GM23338 (cell line): ENCODE data around the gene RCC2. TPM values are rescaled to one million over a fixed set of nuclear protein-coding genes. Genes with fewer than 3 reads are reported as not detected.

Source experiments
- ATAC-seq: fragments of 200-7000 bp; cut with Tn5 transposase; 3 replicates; pipeline ENCODE4 v1.9.1; 2020
- DNase-seq: peaks from one replicate; pipeline ENCODE4 v3.0.0-alpha.2; 2015; ENCODE audit warnings: low spot score
- H2AFZ ChIP-seq: fragments of 200-600 bp; sonication (generic); 2 replicates; pipeline ENCODE4 v1.8.0; 2016; ENCODE audit warnings: antibody characterized with exemption, mild to moderate bottlenecking, moderate library complexity
- H3F3A ChIP-seq: fragments of 200-600 bp; sonication (generic); replicated peaks from 2 replicates; pipeline ENCODE4 v1.8.0; 2017; ENCODE audit warnings: antibody characterized with exemption, mixed run types, low read depth
- H3K27ac ChIP-seq: fragments of 200-600 bp; sonication (generic); 2 replicates; pipeline ENCODE4 v1.6.1; 2016; ENCODE audit warnings: low read depth
- H3K27me3 ChIP-seq: fragments of 200-600 bp; sonication (generic); 2 replicates; pipeline ENCODE4 v1.8.0; 2016; ENCODE audit warnings: mild to moderate bottlenecking, mixed run types, moderate library complexity; ENCODE audit not compliant: insufficient read depth
- H3K36me3 ChIP-seq: fragments of 200-600 bp; sonication (generic); 2 replicates; pipeline ENCODE4 v1.8.0; 2016; ENCODE audit warnings: mild to moderate bottlenecking; ENCODE audit not compliant: insufficient read depth
- H3K4me1 ChIP-seq: fragments of 200-600 bp; sonication (generic); 2 replicates; pipeline ENCODE4 v1.8.0; 2016; ENCODE audit warnings: mild to moderate bottlenecking, moderate library complexity; ENCODE audit not compliant: insufficient read depth
- H3K4me2 ChIP-seq: fragments of 200-600 bp; sonication (generic); 2 replicates; pipeline ENCODE4 v1.7.1; 2017; ENCODE audit warnings: mixed run types
- H3K4me3 ChIP-seq: fragments of 200-600 bp; sonication (generic); 2 replicates; pipeline ENCODE4 v1.6.1; 2016; ENCODE audit warnings: mixed run types
- H3K79me2 ChIP-seq: fragments of 200-600 bp; sonication (generic); replicated peaks from 2 replicates; pipeline ENCODE4 v1.8.0; 2017; ENCODE audit warnings: mild to moderate bottlenecking; ENCODE audit not compliant: insufficient read depth
- H3K9me2 ChIP-seq: fragments of 200-600 bp; sonication (generic); 2 replicates; pipeline ENCODE4 v1.8.0; 2017; ENCODE audit not compliant: insufficient read depth
- H4K20me1 ChIP-seq: fragments of 200-600 bp; sonication (generic); replicated peaks from 2 replicates; pipeline ENCODE4 v1.8.0; 2017; ENCODE audit warnings: mild to moderate bottlenecking; ENCODE audit not compliant: insufficient read depth
- H3K27ac Mint-ChIP-seq: 2 replicates; pipeline ENCODE4 v1.8.0; 2020; ENCODE audit warnings: inconsistent platforms, mild to moderate bottlenecking, moderate library complexity, mixed read lengths
- H3K27me3 Mint-ChIP-seq: 3 replicates; pipeline ENCODE4 v1.8.0; 2022; ENCODE audit warnings: low read depth, mild to moderate bottlenecking, moderate library complexity, mixed read lengths, inconsistent platforms; ENCODE audit not compliant: insufficient read depth, poor library complexity
- H3K36me3 Mint-ChIP-seq: 3 replicates; pipeline ENCODE4 v1.8.0; 2021; ENCODE audit warnings: low read depth, mild to moderate bottlenecking, inconsistent platforms, moderate library complexity, mixed read lengths
- H3K4me1 Mint-ChIP-seq: 3 replicates; pipeline ENCODE4 v1.8.0; 2020; ENCODE audit warnings: mild to moderate bottlenecking, inconsistent platforms, mixed read lengths
- H3K4me3 Mint-ChIP-seq: 3 replicates; pipeline ENCODE4 v1.8.0; 2021; ENCODE audit warnings: moderate library complexity, mild to moderate bottlenecking, inconsistent platforms, mixed read lengths
- H3K9me3 Mint-ChIP-seq: 3 replicates; pipeline ENCODE4 v1.8.0; 2020; ENCODE audit warnings: moderate library complexity, mild to moderate bottlenecking, inconsistent platforms, mixed read lengths
- CREB1 ChIP-seq: fragments of 250-450 bp; sonication (Bioruptor Pico); IDR thresholded peaks from 2 replicates; pipeline ENCODE4 v1.5.0; 2020; ENCODE audit warnings: low read depth, mild to moderate bottlenecking, moderate library complexity
- EZH2 ChIP-seq: fragments of 200-600 bp; sonication (generic); IDR thresholded peaks from one replicate; pipeline ENCODE4 v1.8.0; 2017; ENCODE audit warnings: antibody characterized with exemption, mild to moderate bottlenecking, low read depth; ENCODE audit not compliant: unreplicated experiment
- EZH2phosphoT487 ChIP-seq: fragments of 200-600 bp; sonication (generic); IDR thresholded peaks from one replicate; pipeline ENCODE4 v1.8.1; 2018; ENCODE audit warnings: antibody characterized with exemption; ENCODE audit not compliant: unreplicated experiment
- JUNB ChIP-seq: IDR thresholded peaks from one replicate; pipeline ENCODE4 v1.6.1; 2016; ENCODE audit warnings: antibody characterized with exemption; ENCODE audit not compliant: unreplicated experiment
- NANOG ChIP-seq: IDR thresholded peaks from 2 replicates; pipeline ENCODE4 v1.6.1; 2016; ENCODE audit warnings: antibody characterized with exemption, borderline replicate concordance
- POLR2AphosphoS5 ChIP-seq: IDR thresholded peaks from 2 replicates; pipeline ENCODE4 v1.6.1; 2016; ENCODE audit warnings: antibody characterized with exemption, low read depth
- STAT1 ChIP-seq: IDR thresholded peaks from one replicate; pipeline ENCODE4 v1.6.1; 2016; ENCODE audit warnings: antibody characterized with exemption; ENCODE audit not compliant: unreplicated experiment
- ZNF114 ChIP-seq: fragments of 250-450 bp; sonication (Bioruptor Pico); IDR thresholded peaks from 2 replicates; pipeline ENCODE4 v1.5.0; 2020; ENCODE audit warnings: mild to moderate bottlenecking, moderate library complexity
- ZNF331 ChIP-seq: fragments of 250-450 bp; sonication (Bioruptor Pico); IDR thresholded peaks from 2 replicates; pipeline ENCODE4 v1.5.0; 2020; ENCODE audit warnings: low read depth, mild to moderate bottlenecking, moderate library complexity
- polyA plus RNA-seq: library from polyadenylated mRNA; unstranded; fragments of >200 nt; fragmentation: Nextera tagmentation; extraction: Ambion mirVana; gene quantifications from 2 replicates; pipeline ENCODE4 v1.2.1, GENCODE V29; 2016
- total RNA-seq: library from RNA; depleted of rRNA; stranded (reverse); fragments of >200 nt; shearing (Covaris generic); gene quantifications from 2 replicates; pipeline ENCODE4 v1.2.3, GENCODE V29; 2014
- TF ChIP-seq, protein P1 (sequence below): IDR thresholded peaks from one replicate; pipeline ENCODE4 v1.6.1; 2018; ENCODE audit warnings: antibody characterized with exemption; ENCODE audit not compliant: unreplicated experiment
- TF ChIP-seq, protein P2 (sequence below), 2 experiments: fragments of 200-600 bp in 1 of 2; sonication (generic) in 1 of 2; conservative IDR thresholded peaks; 2 replicates each; pipeline versions ENCODE4 v1.5.1 to v1.6.1; 2016 to 2017; ENCODE audit warnings: antibody characterized with exemption in 2 of 2, low read depth in 2 of 2, mild to moderate bottlenecking in 2 of 2, moderate library complexity in 1 of 2
- TF ChIP-seq, protein P3 (sequence below): IDR thresholded peaks from 2 replicates; pipeline ENCODE4 v1.6.1; 2016; ENCODE audit warnings: antibody characterized with exemption
- TF ChIP-seq, protein P4 (sequence below): fragments of 250-450 bp; sonication (Bioruptor Pico); IDR thresholded peaks from 2 replicates; pipeline ENCODE4 v1.5.0; 2020; ENCODE audit warnings: mild to moderate bottlenecking, moderate library complexity

Gene RCC2
- total and polyA plus RNA-seq, 2 experiments from 2014 or later: 97.1 to 386 TPM

DNA sequence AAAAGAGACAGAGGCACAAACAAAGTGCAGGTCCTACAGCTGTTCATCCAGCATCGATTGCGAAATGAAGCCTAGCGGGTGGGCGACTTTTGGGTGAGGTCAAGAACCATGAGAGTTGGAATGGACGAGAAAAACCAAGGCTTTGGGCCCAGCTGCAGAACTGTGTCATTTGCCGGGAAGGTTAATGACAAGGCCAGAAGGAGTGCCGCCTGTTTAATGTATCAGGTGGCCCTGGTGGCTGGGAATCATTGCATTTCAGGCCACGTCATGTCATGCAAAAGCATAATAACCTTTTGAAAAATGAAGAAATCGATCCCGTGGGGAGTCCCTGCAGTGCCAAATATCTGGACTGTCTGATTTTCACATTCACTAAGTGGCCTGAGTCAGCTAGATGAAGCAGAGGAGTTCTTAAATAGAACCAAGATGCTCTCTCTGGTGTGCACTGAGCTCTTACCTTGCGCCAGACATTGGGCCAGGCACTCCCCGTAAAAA is 8.1 kb upstream of the RCC2 start:
- no peak overlapping the region for H3K27ac ChIP-seq
- H3K9me3 Mint-ChIP-seq: no peaks in the 10 kb centered on the region
- no peak overlapping the region for H3K4me3 Mint-ChIP-seq
- no peaks in the 10 kb centered on the region for H3K79me2 ChIP-seq
- H3K9me2 ChIP-seq: no peaks in the 10 kb centered on the region
- no peak for ATAC-seq
- H3K4me1 Mint-ChIP-seq: peaks cover 12% of the 10 kb centered on the region
- H3K4me2 ChIP-seq: no peak overlapping the region
- no peak overlapping the region for H3K27ac Mint-ChIP-seq
- H3K36me3 ChIP-seq: no peaks in the 10 kb centered on the region
- no peak for TF ChIP-seq JUNB
- TF ChIP-seq, protein P1, sequence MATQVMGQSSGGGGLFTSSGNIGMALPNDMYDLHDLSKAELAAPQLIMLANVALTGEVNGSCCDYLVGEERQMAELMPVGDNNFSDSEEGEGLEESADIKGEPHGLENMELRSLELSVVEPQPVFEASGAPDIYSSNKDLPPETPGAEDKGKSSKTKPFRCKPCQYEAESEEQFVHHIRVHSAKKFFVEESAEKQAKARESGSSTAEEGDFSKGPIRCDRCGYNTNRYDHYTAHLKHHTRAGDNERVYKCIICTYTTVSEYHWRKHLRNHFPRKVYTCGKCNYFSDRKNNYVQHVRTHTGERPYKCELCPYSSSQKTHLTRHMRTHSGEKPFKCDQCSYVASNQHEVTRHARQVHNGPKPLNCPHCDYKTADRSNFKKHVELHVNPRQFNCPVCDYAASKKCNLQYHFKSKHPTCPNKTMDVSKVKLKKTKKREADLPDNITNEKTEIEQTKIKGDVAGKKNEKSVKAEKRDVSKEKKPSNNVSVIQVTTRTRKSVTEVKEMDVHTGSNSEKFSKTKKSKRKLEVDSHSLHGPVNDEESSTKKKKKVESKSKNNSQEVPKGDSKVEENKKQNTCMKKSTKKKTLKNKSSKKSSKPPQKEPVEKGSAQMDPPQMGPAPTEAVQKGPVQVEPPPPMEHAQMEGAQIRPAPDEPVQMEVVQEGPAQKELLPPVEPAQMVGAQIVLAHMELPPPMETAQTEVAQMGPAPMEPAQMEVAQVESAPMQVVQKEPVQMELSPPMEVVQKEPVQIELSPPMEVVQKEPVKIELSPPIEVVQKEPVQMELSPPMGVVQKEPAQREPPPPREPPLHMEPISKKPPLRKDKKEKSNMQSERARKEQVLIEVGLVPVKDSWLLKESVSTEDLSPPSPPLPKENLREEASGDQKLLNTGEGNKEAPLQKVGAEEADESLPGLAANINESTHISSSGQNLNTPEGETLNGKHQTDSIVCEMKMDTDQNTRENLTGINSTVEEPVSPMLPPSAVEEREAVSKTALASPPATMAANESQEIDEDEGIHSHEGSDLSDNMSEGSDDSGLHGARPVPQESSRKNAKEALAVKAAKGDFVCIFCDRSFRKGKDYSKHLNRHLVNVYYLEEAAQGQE: no peak
- no peak for TF ChIP-seq ZNF114
- TF ChIP-seq NANOG: no peak
- TF ChIP-seq, protein P2, sequence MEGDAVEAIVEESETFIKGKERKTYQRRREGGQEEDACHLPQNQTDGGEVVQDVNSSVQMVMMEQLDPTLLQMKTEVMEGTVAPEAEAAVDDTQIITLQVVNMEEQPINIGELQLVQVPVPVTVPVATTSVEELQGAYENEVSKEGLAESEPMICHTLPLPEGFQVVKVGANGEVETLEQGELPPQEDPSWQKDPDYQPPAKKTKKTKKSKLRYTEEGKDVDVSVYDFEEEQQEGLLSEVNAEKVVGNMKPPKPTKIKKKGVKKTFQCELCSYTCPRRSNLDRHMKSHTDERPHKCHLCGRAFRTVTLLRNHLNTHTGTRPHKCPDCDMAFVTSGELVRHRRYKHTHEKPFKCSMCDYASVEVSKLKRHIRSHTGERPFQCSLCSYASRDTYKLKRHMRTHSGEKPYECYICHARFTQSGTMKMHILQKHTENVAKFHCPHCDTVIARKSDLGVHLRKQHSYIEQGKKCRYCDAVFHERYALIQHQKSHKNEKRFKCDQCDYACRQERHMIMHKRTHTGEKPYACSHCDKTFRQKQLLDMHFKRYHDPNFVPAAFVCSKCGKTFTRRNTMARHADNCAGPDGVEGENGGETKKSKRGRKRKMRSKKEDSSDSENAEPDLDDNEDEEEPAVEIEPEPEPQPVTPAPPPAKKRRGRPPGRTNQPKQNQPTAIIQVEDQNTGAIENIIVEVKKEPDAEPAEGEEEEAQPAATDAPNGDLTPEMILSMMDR (conservative IDR thresholded peaks at IDR 0.05; ENCODE audit: low read depth in 2 of 2): no peak
- TF ChIP-seq STAT1: no peak
- TF ChIP-seq ZNF331 (CRISPR knock-in tag): no peak
- TF ChIP-seq, protein P3, sequence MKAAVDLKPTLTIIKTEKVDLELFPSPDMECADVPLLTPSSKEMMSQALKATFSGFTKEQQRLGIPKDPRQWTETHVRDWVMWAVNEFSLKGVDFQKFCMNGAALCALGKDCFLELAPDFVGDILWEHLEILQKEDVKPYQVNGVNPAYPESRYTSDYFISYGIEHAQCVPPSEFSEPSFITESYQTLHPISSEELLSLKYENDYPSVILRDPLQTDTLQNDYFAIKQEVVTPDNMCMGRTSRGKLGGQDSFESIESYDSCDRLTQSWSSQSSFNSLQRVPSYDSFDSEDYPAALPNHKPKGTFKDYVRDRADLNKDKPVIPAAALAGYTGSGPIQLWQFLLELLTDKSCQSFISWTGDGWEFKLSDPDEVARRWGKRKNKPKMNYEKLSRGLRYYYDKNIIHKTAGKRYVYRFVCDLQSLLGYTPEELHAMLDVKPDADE: no peak
- TF ChIP-seq EZH2phosphoT487: no peak
- no peak for TF ChIP-seq EZH2
- TF ChIP-seq, protein P4, sequence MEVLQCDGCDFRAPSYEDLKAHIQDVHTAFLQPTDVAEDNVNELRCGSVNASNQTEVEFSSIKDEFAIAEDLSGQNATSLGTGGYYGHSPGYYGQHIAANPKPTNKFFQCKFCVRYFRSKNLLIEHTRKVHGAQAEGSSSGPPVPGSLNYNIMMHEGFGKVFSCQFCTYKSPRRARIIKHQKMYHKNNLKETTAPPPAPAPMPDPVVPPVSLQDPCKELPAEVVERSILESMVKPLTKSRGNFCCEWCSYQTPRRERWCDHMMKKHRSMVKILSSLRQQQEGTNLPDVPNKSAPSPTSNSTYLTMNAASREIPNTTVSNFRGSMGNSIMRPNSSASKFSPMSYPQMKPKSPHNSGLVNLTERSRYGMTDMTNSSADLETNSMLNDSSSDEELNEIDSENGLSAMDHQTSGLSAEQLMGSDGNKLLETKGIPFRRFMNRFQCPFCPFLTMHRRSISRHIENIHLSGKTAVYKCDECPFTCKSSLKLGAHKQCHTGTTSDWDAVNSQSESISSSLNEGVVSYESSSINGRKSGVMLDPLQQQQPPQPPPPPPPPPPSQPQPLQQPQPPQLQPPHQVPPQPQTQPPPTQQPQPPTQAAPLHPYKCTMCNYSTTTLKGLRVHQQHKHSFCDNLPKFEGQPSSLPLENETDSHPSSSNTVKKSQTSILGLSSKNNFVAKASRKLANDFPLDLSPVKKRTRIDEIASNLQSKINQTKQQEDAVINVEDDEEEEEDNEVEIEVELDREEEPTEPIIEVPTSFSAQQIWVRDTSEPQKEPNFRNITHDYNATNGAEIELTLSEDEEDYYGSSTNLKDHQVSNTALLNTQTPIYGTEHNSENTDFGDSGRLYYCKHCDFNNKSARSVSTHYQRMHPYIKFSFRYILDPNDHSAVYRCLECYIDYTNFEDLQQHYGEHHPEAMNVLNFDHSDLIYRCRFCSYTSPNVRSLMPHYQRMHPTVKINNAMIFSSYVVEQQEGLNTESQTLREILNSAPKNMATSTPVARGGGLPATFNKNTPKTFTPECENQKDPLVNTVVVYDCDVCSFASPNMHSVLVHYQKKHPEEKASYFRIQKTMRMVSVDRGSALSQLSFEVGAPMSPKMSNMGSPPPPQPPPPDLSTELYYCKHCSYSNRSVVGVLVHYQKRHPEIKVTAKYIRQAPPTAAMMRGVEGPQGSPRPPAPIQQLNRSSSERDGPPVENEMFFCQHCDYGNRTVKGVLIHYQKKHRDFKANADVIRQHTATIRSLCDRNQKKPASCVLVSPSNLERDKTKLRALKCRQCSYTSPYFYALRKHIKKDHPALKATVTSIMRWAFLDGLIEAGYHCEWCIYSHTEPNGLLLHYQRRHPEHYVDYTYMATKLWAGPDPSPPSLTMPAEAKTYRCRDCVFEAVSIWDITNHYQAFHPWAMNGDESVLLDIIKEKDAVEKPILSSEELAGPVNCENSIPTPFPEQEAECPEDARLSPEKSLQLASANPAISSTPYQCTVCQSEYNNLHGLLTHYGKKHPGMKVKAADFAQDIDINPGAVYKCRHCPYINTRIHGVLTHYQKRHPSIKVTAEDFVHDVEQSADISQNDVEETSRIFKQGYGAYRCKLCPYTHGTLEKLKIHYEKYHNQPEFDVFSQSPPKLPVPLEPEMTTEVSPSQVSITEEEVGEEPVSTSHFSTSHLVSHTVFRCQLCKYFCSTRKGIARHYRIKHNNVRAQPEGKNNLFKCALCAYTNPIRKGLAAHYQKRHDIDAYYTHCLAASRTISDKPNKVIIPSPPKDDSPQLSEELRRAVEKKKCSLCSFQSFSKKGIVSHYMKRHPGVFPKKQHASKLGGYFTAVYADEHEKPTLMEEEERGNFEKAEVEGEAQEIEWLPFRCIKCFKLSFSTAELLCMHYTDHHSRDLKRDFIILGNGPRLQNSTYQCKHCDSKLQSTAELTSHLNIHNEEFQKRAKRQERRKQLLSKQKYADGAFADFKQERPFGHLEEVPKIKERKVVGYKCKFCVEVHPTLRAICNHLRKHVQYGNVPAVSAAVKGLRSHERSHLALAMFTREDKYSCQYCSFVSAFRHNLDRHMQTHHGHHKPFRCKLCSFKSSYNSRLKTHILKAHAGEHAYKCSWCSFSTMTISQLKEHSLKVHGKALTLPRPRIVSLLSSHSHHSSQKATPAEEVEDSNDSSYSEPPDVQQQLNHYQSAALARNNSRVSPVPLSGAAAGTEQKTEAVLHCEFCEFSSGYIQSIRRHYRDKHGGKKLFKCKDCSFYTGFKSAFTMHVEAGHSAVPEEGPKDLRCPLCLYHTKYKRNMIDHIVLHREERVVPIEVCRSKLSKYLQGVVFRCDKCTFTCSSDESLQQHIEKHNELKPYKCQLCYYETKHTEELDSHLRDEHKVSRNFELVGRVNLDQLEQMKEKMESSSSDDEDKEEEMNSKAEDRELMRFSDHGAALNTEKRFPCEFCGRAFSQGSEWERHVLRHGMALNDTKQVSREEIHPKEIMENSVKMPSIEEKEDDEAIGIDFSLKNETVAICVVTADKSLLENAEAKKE: no peak
- TF ChIP-seq CREB1: no peak
- no peak for TF ChIP-seq POLR2AphosphoS5
- peaks cover 14% of the 10 kb centered on the region for H3K27me3 Mint-ChIP-seq
- H3K4me1 ChIP-seq: peaks cover 9% of the 10 kb centered on the region
- H3K27me3 ChIP-seq: no peaks in the 10 kb centered on the region
- no peak overlapping the region for H2AFZ ChIP-seq
- DNase-seq: no peak
- H3K4me3 ChIP-seq: no peak overlapping the region
- H4K20me1 ChIP-seq: no peaks in the 10 kb centered on the region
- H3K36me3 Mint-ChIP-seq: no peaks in the 10 kb centered on the region
- H3F3A ChIP-seq: peaks cover 7% of the 10 kb centered on the region; the same call in 1 of the 2 replicates
